ENCODE data around the gene CALCOCO2. TPM values are rescaled to one million over a fixed set of nuclear protein-coding genes. Genes with fewer than 3 reads are reported as not detected.

The CALCOCO2 gene
- polyA plus RNA-seq, 1 donor from 2014 or later: 4.5 TPM

DNA sequence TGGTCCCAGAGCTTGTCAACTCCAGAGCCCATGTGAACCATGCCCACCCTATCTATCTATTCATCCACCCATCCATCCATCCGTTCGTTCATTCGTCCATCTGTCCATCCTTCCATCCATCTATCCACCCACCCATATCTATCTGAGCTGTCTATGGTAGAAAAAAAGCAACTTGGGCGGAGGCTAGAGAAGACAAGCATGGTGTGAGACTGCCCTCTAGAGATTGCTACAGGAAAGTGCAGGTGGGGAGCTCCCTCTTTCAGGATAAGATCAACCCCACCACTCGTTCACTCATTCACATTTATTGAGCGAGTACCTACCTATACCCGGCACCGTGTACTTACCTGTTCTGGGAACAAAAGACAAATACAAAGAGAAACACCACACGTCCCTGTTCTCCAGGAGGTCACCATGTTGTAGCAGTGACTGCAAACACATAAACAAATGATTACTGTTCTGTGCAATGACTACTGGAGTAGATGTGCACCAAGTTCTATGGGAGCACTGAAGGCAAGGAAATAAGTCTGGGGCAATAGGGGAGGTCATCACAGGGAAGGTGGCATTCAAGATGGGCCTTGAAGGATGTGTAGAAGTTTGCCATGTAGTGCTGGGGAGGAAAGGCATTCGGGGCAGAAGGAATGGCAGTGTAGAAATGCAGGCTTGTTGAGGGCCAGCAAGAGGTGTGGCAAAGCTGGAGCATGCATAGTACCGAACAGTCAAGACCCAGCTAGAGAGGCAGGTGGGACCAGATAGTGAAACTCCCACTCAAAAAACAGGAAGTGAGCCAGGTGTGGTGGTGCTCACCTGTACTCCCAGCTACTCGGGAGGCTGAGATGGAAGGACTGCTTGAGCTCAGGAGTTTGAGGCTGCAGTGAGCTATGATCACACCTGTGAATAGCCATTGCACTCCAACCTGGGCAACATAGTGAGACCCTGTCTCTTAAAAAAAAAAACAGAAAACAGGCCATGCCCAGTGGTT, 48.4 kb downstream of the CALCOCO2 start:
- H3F3A ChIP-seq (ENCODE audit: insufficient read depth, low read length, poor library complexity, severe bottlenecking): no peaks in the 10 kb centered on the region
- H3K27ac ChIP-seq (ENCODE audit: low read length): no peak overlapping the region
- H3K36me3 ChIP-seq (ENCODE audit: insufficient read depth, low read length): no peaks in the 10 kb centered on the region
- no peaks in the 10 kb centered on the region for H3K9me3 ChIP-seq (ENCODE audit: low read length)
- TF ChIP-seq, protein P1, sequence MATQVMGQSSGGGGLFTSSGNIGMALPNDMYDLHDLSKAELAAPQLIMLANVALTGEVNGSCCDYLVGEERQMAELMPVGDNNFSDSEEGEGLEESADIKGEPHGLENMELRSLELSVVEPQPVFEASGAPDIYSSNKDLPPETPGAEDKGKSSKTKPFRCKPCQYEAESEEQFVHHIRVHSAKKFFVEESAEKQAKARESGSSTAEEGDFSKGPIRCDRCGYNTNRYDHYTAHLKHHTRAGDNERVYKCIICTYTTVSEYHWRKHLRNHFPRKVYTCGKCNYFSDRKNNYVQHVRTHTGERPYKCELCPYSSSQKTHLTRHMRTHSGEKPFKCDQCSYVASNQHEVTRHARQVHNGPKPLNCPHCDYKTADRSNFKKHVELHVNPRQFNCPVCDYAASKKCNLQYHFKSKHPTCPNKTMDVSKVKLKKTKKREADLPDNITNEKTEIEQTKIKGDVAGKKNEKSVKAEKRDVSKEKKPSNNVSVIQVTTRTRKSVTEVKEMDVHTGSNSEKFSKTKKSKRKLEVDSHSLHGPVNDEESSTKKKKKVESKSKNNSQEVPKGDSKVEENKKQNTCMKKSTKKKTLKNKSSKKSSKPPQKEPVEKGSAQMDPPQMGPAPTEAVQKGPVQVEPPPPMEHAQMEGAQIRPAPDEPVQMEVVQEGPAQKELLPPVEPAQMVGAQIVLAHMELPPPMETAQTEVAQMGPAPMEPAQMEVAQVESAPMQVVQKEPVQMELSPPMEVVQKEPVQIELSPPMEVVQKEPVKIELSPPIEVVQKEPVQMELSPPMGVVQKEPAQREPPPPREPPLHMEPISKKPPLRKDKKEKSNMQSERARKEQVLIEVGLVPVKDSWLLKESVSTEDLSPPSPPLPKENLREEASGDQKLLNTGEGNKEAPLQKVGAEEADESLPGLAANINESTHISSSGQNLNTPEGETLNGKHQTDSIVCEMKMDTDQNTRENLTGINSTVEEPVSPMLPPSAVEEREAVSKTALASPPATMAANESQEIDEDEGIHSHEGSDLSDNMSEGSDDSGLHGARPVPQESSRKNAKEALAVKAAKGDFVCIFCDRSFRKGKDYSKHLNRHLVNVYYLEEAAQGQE (IDR thresholded peaks at IDR 0.05; ENCODE audit: borderline replicate concordance): no peak
- TF ChIP-seq RAD21 (conservative IDR thresholded peaks at IDR 0.05) (peak; percentile 89), TAF1 (IDR thresholded peaks at IDR 0.05; ENCODE audit: low read depth) (no peak), SMC3 (conservative IDR thresholded peaks at IDR 0.05; ENCODE audit: poor library complexity) (peak; percentile 87)
- TF ChIP-seq, protein P2, sequence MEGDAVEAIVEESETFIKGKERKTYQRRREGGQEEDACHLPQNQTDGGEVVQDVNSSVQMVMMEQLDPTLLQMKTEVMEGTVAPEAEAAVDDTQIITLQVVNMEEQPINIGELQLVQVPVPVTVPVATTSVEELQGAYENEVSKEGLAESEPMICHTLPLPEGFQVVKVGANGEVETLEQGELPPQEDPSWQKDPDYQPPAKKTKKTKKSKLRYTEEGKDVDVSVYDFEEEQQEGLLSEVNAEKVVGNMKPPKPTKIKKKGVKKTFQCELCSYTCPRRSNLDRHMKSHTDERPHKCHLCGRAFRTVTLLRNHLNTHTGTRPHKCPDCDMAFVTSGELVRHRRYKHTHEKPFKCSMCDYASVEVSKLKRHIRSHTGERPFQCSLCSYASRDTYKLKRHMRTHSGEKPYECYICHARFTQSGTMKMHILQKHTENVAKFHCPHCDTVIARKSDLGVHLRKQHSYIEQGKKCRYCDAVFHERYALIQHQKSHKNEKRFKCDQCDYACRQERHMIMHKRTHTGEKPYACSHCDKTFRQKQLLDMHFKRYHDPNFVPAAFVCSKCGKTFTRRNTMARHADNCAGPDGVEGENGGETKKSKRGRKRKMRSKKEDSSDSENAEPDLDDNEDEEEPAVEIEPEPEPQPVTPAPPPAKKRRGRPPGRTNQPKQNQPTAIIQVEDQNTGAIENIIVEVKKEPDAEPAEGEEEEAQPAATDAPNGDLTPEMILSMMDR (IDR thresholded peaks at IDR 0.05; ENCODE audit: poor library complexity, severe bottlenecking): peak; percentile 90
- no peaks in the 10 kb centered on the region for H3K27me3 ChIP-seq (ENCODE audit: insufficient read depth, low read depth, low read length)
- no peaks in the 10 kb centered on the region for H3K9me2 ChIP-seq (ENCODE audit: insufficient read depth, low read length)
- no peaks in the 10 kb centered on the region for H3K79me2 ChIP-seq (replicated peaks; ENCODE audit: insufficient read depth, low read length)
- H2AFZ ChIP-seq (ENCODE audit: low read depth, low read length): no peak overlapping the region
- H3K9ac ChIP-seq (ENCODE audit: low read length): no peak overlapping the region
- H3K4me3 ChIP-seq (ENCODE audit: low read length): no peak overlapping the region
- no peak overlapping the region for H3K4me2 ChIP-seq (ENCODE audit: low read length)
- no peaks in the 10 kb centered on the region for H4K20me1 ChIP-seq (ENCODE audit: insufficient read depth)

DNA sequence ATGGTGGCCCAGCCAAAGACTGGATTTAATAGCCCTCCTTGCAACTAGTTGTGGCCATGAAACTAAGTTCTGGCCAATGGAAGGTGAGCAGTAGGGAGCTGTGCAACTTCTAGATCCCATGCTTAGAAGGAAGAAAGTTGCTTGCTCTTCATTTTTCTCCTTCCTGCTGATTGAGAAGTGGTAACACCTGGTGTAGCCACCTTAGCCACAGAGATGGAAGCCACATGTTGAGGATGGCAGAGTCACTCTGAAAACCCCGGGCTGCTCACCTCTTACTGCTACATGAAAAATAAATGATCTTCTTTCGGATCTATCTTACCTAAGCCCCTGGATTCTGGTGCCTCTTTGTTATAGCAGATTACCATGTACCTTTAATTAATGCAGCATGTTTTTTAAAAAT, 51.4 kb downstream of the CALCOCO2 start:
- H3K27ac ChIP-seq (ENCODE audit: low read length): no peak overlapping the region
- no peak overlapping the region for H3K4me3 ChIP-seq (ENCODE audit: low read length)
- H3K9me3 ChIP-seq (ENCODE audit: low read length): no peaks in the 10 kb centered on the region
- H3K27me3 ChIP-seq (ENCODE audit: insufficient read depth, low read depth, low read length): no peaks in the 10 kb centered on the region
- H3K4me2 ChIP-seq (ENCODE audit: low read length): no peak overlapping the region
- TF ChIP-seq EP300 (conservative IDR thresholded peaks at IDR 0.05; ENCODE audit: poor library complexity, severe bottlenecking): no peak
- no peak for TF ChIP-seq SMC3 (conservative IDR thresholded peaks at IDR 0.05; ENCODE audit: poor library complexity)
- TF ChIP-seq MXI1 (conservative IDR thresholded peaks at IDR 0.05; ENCODE audit: poor library complexity, severe bottlenecking): no peak
- TF ChIP-seq, protein P2 (IDR thresholded peaks at IDR 0.05; ENCODE audit: poor library complexity, severe bottlenecking): no peak
- TF ChIP-seq POLR2AphosphoS5 (IDR thresholded peaks at IDR 0.05): no peak
- no peak for TF ChIP-seq TAF1 (IDR thresholded peaks at IDR 0.05; ENCODE audit: low read depth)
- no peaks in the 10 kb centered on the region for H3K36me3 ChIP-seq (ENCODE audit: insufficient read depth, low read length)
- no peaks in the 10 kb centered on the region for H3K9me2 ChIP-seq (ENCODE audit: insufficient read depth, low read length)
- no peaks in the 10 kb centered on the region for H3F3A ChIP-seq (ENCODE audit: insufficient read depth, low read length, poor library complexity, severe bottlenecking)
- H4K20me1 ChIP-seq (ENCODE audit: insufficient read depth): no peaks in the 10 kb centered on the region
- H2AFZ ChIP-seq (ENCODE audit: low read depth, low read length): no peak overlapping the region
- H3K79me2 ChIP-seq (replicated peaks; ENCODE audit: insufficient read depth, low read length): no peaks in the 10 kb centered on the region
- no peak overlapping the region for H3K9ac ChIP-seq (ENCODE audit: low read length)

All from neural cell (in vitro differentiated cells).